Mesodermal cell (in vitro differentiated cells): Measurements from ENCODE around the gene BBS9.
"Not testable (repeated sequence)": the region's sequence is repeated elsewhere in the genome, so short reads cannot be mapped to it uniquely, and the experiment has no call there.

Experiments
- H3K27ac ChIP-seq: 2 replicates; pipeline ENCODE4 v1.7.0; 2013; ENCODE audit warnings: mild to moderate bottlenecking, low read depth, low read length, moderate library complexity; ENCODE audit not compliant: severe bottlenecking
- H3K36me3 ChIP-seq: 2 replicates; pipeline ENCODE4 v1.7.1; 2013; ENCODE audit warnings: mild to moderate bottlenecking, low read length, moderate library complexity; ENCODE audit not compliant: control insufficient read depth, insufficient read depth
- H3K4me1 ChIP-seq: one replicate; pipeline ENCODE4 v1.7.1; 2013; ENCODE audit warnings: mild to moderate bottlenecking, low read length; ENCODE audit not compliant: insufficient read depth, control insufficient read depth, poor library complexity, severe bottlenecking
- H3K4me3 ChIP-seq: 2 replicates; pipeline ENCODE4 v1.7.0; 2013; ENCODE audit warnings: low read length, control low read depth, mild to moderate bottlenecking; ENCODE audit not compliant: insufficient read depth, poor library complexity, severe bottlenecking; ENCODE audit errors: extremely low read depth
- H3K9me3 ChIP-seq: 2 replicates; pipeline ENCODE4 v1.7.1; 2013; ENCODE audit warnings: mild to moderate bottlenecking, low read length, moderate library complexity; ENCODE audit not compliant: control insufficient read depth
- WGBS, 2 experiments: methylation state at CpG; one replicate each; pipeline ENCODE4 v1.1.5; 2013; ENCODE audit warnings: missing lambda C conversion rate in 2 of 2; ENCODE audit not compliant: insufficient coverage in 2 of 2; 5-methylcytosine and 5-hydroxymethylcytosine counted together

BBS9 gene

DNA sequence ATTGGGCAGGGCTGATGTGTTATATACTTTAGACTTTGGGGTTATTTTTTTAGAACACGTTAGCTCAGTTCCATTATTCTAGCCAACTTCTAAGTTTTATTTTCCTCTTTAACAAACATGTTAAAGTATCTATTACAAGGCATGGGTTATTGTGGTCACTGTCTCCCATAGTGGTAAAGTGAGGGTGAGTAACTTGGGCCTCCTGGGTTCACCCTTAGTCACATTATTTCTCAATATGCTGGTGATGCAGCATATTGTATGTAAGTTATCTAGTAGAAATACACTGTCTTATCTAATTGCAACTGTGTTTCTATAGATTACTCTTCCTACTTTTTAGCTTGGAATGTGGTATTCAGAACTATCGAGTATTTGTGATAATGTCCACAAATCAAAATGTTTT, 65.9 kb downstream of the BBS9 start:
- Histone ChIP-seq H3K27ac (no peak overlapping the region), H3K4me1 (no peaks in the 10 kb centered on the region), H3K4me3 (no peak overlapping the region), H3K9me3 (peaks cover 5% of the 10 kb centered on the region), H3K36me3 (no peaks in the 10 kb centered on the region)
- no CpG with 5 or more reads among the region's 2 CpGs for WGBS, 2 experiments

DNA sequence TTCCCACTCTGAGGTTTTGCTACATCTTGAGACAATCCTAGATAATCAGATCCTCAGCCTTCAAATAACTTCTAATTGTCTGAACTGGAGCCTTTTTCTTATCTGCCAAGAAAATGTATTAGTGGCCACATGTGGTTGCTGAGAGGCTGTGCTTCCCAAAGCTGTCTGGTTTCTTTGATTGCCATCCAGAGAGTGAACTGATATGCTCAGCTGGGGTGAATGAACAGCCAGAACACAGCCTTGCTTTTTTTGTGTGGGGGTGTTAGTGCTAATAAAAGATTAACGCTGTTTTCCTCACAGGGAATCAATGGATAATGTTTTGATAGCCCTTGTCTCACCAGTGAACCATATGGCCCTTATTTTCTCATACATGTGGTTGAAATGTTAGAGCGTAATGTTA, 66.9 kb downstream of the BBS9 start:
- Histone ChIP-seq H3K9me3 (peaks cover 5% of the 10 kb centered on the region), H3K4me1 (no peaks in the 10 kb centered on the region), H3K36me3 (no peaks in the 10 kb centered on the region), H3K27ac (no peak overlapping the region), H3K4me3 (no peak overlapping the region)
- 100% methylated on average over 1 of the region's 2 CpGs; no CpG with 5 or more reads in 1 of the 2 experiments for WGBS, 2 experiments

DNA sequence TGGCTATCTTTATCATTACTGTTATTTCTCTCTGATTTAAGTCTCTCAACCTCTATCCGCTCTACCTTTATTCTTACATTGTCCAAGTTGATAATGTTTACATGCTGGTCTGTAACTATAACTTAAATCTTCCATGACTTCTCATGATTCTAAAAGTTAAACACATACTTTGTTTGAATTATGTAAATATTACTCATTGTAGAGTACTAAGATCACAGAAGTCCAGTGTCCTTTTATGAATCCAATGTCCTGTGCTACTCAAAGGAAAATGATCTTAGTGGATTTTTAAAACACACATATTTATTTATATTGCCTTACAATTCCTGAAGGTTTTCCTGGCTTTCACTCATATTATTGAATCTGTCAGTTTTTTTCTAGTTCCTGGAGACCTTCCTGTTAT, 70.9 kb downstream of the BBS9 start:
- Histone ChIP-seq H3K9me3 (no peaks in the 10 kb centered on the region), H3K4me3 (no peak overlapping the region), H3K36me3 (no peaks in the 10 kb centered on the region), H3K27ac (no peak overlapping the region), H3K4me1 (no peaks in the 10 kb centered on the region)
- no CpG with 5 or more reads among the region's 1 CpG for WGBS, 2 experiments

DNA sequence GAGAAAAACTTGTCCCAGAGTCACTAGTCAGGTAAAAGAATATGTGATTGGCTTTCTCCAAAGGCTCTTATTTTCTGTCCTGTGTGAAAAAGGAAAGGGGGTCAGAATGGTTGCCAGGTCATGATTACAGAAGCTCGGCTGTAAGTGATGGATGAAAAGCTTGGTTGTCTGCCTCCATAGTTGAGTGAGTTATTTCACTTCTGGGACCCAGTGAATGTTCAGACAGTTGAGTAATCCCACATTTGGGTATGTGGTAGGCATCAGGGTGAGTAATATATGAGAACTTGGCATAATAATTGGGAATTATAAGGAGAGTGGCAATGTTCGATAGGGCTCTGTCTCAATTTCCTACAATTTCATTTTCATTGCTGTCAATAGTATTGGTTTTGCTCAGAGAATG, 72.5 kb downstream of the BBS9 start:
- 89 to 90% methylated on average over 1 of the region's 2 CpGs for WGBS, 2 experiments

DNA sequence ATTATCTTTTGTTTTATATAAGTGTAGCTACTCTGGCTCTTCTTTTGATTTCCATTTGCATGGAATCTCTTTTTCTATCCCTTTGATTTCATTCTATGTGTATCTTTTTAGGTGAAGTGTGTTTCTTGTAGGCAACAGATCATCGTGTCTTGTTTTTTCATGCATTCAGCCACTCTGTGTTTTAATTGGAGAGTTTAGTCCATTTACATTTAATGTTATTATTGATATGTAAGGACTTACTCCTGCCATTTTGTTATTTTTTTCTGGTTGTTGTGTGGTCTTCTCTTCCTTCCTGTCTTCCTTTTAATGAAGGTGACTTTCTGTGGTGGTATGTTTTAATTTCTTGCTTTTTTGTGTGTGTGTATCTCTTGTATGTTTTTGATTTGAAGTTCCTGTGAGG, 81.6 kb downstream of the BBS9 start:
- no peaks in the 10 kb centered on the region for H3K36me3 ChIP-seq
- H3K4me1 ChIP-seq = no peaks in the 10 kb centered on the region
- no CpG with 5 or more reads among the region's 1 CpG for WGBS, 2 experiments
- peaks cover 11% of the 10 kb centered on the region for H3K9me3 ChIP-seq
- H3K4me3 ChIP-seq = no peak overlapping the region
- H3K27ac ChIP-seq = no peak overlapping the region

More for the DNA sequence above, 72.5 kb downstream of the BBS9 start:
- H3K4me1 ChIP-seq = no peaks in the 10 kb centered on the region
- no peak overlapping the region for H3K27ac ChIP-seq
- H3K9me3 ChIP-seq = no peaks in the 10 kb centered on the region
- no peaks in the 10 kb centered on the region for H3K36me3 ChIP-seq
- no peak overlapping the region for H3K4me3 ChIP-seq

DNA sequence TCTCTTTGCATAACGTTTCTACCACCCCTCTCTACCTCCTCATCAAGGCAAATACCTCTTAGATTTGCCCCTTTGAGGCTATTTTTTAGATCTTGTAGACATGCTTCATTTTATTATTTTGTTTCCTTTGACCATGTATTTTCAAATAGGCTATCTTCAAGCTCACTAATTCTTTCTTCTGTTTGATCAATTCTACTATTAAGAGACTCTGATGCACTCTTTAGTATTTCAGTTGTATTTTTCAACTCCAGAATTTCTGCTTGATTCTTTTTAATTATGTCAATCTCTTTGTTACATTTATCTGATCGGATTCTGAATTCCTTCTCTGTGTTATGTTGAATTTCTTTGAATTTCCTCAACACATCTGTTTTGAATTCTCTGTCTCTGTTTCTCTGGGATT, 82.8 kb downstream of the BBS9 start:
- no CpG with 5 or more reads among the region's 2 CpGs for WGBS, 2 experiments
- Histone ChIP-seq H3K4me3 (no peak overlapping the region), H3K9me3 (peaks cover 11% of the 10 kb centered on the region), H3K36me3 (no peaks in the 10 kb centered on the region), H3K4me1 (no peaks in the 10 kb centered on the region), H3K27ac (no peak overlapping the region)

DNA sequence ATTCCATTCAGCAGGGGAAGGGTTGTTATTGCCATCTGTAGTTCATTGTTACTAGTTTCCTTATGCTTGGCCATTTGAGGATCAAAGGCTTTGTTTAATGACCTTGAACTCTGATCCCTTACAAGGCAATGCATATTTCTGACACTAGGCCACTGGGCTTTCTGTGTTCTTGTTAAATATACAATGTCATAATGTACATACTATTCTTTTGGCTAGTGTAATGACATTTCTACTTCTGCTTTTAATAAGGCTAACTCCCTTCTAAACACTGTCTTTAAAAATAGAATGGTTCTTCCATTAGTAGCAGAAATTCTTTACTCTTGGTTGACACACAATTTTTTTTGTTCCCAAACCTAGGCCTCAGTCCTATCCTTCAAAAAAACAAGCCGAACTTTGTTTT, 86.6 kb downstream of the BBS9 start:
- WGBS, 2 experiments = no CpG with 5 or more reads among the region's 1 CpG

DNA sequence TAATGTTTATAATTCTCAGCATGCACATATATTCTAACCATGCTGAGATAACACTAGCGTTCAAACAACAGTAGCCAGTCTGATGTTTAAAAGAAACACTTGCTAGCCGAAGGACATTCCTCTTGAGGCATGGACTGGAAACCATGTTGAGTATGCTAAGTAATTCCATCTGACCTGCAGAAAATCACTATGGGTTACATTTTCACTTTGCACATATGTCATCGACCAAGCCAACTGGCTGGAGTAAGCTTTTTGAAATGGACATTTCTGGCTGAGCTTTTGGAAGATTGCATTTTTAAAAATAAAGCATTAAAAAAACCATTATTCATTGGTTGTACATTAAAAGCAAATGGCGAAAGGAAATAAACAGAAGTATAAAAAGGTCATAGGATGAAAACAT, 88.2 kb downstream of the BBS9 start:
- Histone ChIP-seq H3K27ac (no peak overlapping the region), H3K4me1 (no peaks in the 10 kb centered on the region), H3K9me3 (no peaks in the 10 kb centered on the region), H3K36me3 (no peaks in the 10 kb centered on the region), H3K4me3 (no peak overlapping the region)
- WGBS, 2 experiments = 80 to 95% methylated on average over 1 to 2 of the region's 4 CpGs

More for the DNA sequence above, 86.6 kb downstream of the BBS9 start:
- no peak overlapping the region for H3K27ac ChIP-seq
- peaks cover 11% of the 10 kb centered on the region for H3K9me3 ChIP-seq
- no peaks in the 10 kb centered on the region for H3K36me3 ChIP-seq
- no peak overlapping the region for H3K4me3 ChIP-seq
- no peaks in the 10 kb centered on the region for H3K4me1 ChIP-seq

DNA sequence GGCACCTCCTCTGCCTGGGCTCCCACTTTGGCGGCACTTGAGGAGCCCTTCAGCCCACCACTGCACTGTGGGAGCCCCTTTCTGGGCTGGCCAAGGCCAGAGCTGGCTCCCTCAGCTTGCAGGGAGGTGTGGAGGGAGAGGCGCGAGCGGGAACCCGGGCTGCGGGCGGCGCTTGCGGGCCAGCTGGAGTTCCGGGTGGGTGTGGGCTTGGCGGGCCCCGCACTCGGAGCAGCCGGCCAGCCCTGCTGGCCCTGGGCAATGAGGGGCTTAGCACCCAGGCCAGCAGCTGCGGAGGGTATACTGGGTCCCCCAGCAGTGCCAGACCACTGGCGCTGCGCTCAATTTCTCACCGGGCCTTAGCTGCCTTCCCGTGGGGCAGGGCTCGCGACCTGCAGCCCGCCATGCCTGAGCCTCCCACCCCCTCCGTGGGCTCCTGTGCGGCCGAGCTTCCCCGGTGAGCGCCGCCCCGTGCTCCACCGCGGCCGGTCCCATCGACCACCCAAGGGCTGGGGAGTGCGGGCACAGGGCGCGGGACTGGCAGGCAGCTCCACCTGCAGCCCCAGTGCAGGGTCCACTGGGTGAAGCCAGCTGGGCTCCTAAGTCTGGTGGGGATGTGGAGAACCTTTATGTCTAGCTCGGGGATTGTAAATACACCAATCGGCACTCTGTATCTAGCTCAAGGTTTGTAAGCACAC, 89.6 kb downstream of the BBS9 start:
- not testable (repeated sequence) for H3K27ac ChIP-seq, H3K4me1 ChIP-seq, H3K9me3 ChIP-seq, H3K36me3 ChIP-seq, H3K4me3 ChIP-seq
- WGBS, 2 experiments = 86 to 92% methylated on average over 21 to 31 of the region's 38 CpGs

DNA sequence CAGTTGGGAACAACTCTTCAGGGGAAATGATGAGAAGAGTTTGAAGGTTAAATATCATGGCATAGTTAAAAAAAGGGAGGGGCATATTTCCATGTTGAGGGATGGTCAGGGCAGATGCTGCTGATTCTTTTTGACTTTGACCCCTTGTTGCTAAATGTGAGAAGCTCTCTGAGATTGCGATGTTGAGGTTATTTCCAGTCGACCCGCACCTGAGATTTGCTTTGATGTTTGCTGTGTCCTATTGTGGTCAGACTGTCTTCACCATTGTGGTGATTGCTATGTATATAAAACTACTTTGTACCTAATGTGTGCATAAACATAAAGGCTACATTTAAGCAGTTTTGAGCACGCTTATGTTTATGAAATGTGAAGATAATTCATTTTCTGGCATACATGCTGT, 90.9 kb downstream of the BBS9 start:
- H3K36me3 ChIP-seq = no peaks in the 10 kb centered on the region
- 78% methylated on average over 3 of the region's 4 CpGs; no CpG with 5 or more reads in 1 of the 2 experiments for WGBS, 2 experiments
- H3K4me1 ChIP-seq = no peaks in the 10 kb centered on the region
- H3K27ac ChIP-seq = no peak overlapping the region
- H3K9me3 ChIP-seq = no peaks in the 10 kb centered on the region
- H3K4me3 ChIP-seq = no peak overlapping the region

DNA sequence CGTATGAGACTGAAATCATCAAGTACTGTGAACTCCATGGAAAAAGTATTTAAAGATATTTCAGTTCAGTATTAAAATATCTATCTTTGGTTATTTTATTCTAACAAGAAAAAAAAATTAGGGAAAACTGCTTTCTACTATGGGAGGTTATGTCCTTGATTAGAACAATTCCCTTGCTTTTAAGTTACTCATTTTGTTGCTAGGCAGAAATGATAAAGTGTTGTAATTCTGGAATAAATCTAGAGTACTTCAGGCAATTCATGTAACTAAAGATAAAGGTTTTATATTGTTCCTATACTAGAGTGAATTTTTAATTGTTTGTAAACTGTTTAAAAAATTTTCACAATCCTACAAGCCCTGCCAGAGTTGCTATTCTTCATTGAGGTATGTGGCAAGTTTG, 92.0 kb downstream of the BBS9 start:
- Histone ChIP-seq H3K9me3 (no peaks in the 10 kb centered on the region), H3K4me3 (no peak overlapping the region), H3K36me3 (no peaks in the 10 kb centered on the region), H3K27ac (no peak overlapping the region), H3K4me1 (no peaks in the 10 kb centered on the region)
- WGBS, 2 experiments = no CpG with 5 or more reads among the region's 1 CpG
